Motor neuron (in vitro differentiated cells): ENCODE results near the gene NAV2. TPM values are rescaled to one million over a fixed set of nuclear protein-coding genes. Genes with fewer than 3 reads are reported as not detected.

Experiments used
- ATAC-seq, 8 experiments: fragments of 200-7000 bp; cut with Tn5 transposase; replicated peaks in 6 of 8; 2 replicates each; pipeline ENCODE4 v1.8.0; 2021; ENCODE audit warnings: mild to moderate bottlenecking in 8 of 8, moderate library complexity in 8 of 8
- H3K27ac ChIP-seq, 2 donors: fragments of 250-450 bp; sonication (Bioruptor Pico); 2 replicates each; pipeline ENCODE4 v1.9.0; 2021; ENCODE audit warnings: antibody characterized with exemption in 2 of 2, mild to moderate bottlenecking in 2 of 2, moderate library complexity in 1 of 2
- H3K4me1 ChIP-seq, 2 donors: fragments of 250-450 bp; sonication (Bioruptor Pico); replicated peaks in 1 of 2; 2 replicates each; pipeline ENCODE4 v1.6.1; 2021; ENCODE audit warnings: antibody characterized with exemption in 2 of 2, mild to moderate bottlenecking in 2 of 2, moderate library complexity in 1 of 2
- H3K4me3 ChIP-seq, 5 donors: fragments of 250-450 bp; sonication (Bioruptor Pico); 2 replicates each; pipeline ENCODE4 v1.9.0; 2021; ENCODE audit warnings: antibody characterized with exemption in 5 of 5, mild to moderate bottlenecking in 5 of 5, moderate library complexity in 4 of 5
- WGBS, 10 experiments: fragments of 450-650 bp; shearing (Covaris generic); methylation state at CpG; one replicate each; pipeline ENCODE4 v1.0.0; 2022; 5-methylcytosine and 5-hydroxymethylcytosine counted together
- in situ Hi-C, 9 experiments: fragments of 400-800 bp; cut with MboI; loops; one replicate each; pipeline ENCODE4 v1.15.0; 2021; ENCODE audit warnings: low sequenced_read_pairs in 9 of 9, low pct_unique_long_range_greater_than_20kb in 2 of 9; ENCODE audit not compliant: unreplicated experiment in 9 of 9
- total RNA-seq, 8 experiments: library from RNA; unstranded; fragments of 300-600 nt; gene quantifications; 2 replicates each; pipeline versions ENCODE4 v1.2.3 to v1.2.4, GENCODE V29; 2022

NAV2 gene
- total RNA-seq, 8 experiments from 2014 or later = 0.54 to 23.0 (median 8.1) TPM

DNA sequence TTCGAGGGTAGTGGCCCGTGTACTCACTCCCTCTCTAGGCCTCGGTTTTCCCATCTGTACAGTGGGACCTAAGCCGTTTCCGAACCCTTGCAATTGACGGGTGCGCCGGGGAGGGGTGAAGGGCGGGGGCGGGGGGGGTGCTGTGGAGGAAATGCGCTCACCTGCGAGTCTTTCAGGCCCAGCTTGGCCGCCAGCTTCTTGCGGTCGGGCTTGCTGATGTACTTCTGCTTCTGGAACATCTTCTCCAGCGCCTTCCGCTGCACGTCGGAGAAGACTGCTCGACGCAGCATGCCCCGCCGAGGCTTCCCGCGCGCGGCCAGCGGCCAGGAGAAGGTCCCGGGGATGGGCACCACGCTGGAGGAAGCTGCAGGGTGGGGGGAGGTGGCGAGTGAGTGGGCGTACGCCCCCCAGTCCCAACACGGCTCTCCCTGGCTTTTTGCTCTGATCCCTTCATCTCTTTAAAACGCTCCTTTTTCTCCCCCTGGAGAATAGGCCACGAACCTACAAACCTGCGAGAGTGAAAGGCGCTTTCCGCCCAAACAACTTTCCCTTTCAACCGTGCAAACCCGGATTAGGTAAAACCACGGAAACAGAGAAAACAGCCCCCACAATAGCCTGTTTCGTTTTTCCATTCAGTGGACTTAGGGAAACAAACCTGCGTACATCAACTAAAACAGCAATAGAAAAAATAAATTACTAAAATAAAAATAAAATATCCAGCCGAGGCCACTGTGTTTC lies 444.4 kb downstream of the NAV2 start:
- no peak overlapping the region for H3K4me3 ChIP-seq
- peaks cover 0 to 6% of the 10 kb centered on the region in 2 donors for H3K4me1 ChIP-seq
- H3K27ac ChIP-seq = no peak overlapping the region
- no peak for ATAC-seq
- 0 to 11% (median 4%) methylated on average over 3 to 13 of the region's 45 CpGs; no CpG with 5 or more reads in 2 of the 10 experiments for WGBS, 10 experiments
- in situ Hi-C loops = loop anchor here in 1 of 9 experiments (25.0 kb wide), 1 partner anchor 180 kb away; no protein-coding TSS in a partner anchor

DNA sequence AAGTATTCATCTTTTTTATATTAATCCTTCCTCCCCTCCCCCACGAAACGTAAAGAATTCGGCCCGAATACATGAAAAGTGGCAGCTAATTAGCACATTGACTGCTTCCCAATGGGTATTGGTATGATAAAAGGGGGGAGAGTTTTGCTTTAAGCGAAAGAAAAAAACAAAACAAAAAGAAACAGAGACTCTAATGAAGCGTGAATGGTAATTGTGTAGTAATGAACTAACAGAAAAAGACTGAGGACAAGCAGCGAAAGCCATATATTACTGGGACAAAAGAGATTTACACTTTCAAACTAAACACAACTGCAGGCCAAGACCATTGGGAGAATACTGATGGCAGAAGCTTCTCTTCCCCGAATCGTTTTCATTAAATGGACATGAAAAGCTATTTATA lies 445.1 kb downstream of the NAV2 start:
- H3K4me3 ChIP-seq = no peak overlapping the region
- ATAC-seq = peak in 3 of 8 experiments; percentile 18 to 57 (median 54)
- peaks cover 0 to 6% of the 10 kb centered on the region in 2 donors for H3K4me1 ChIP-seq
- in situ Hi-C loops = loop anchor here in 1 of 9 experiments (25.0 kb wide), 1 partner anchor 180 kb away; no protein-coding TSS in a partner anchor
- 0 to 14% (median 4%) methylated on average over 1 to 9 of the region's 9 CpGs for WGBS, 10 experiments
- no peak overlapping the region for H3K27ac ChIP-seq

DNA sequence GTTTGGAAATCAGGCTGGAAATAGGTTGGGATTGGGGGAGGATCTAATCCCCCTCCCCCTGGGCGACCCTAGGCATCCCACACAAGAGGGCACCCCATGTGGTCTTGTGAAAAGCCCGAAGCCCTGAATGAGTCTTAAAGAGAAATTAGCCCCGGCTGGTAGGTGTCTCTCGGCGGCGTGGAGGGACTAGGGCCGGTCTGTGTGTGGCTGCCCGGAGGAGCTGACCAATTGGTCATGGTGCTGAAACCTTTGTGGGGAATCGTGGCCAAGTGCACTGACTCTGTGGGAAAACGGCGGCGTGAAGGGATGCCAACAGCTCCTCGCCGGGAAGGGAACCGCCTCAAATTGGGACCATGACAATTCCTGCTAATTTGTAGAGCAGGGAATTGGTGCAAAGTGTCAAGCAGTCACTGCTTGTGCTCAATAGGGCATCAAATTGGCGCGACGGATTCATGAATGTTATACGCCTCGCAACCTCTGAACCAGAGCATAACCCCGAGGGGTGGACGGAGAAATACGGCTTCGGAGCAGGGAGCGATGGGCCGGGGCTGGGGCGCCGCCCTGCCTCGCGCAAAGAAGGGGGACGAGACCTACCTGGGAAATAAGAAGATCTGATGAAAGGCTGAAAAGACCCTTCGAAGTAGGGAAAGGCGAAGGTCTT lies 446.1 kb downstream of the NAV2 start:
- in situ Hi-C loops = loop anchor here in 1 of 9 experiments (25.0 kb wide), 1 partner anchor 179 kb away; no protein-coding TSS in a partner anchor
- WGBS, 10 experiments = 0 to 20% (median 4%) methylated on average over 3 to 20 of the region's 33 CpGs; no CpG with 5 or more reads in 3 of the 10 experiments
- peaks cover 8 to 15% of the 10 kb centered on the region in 2 donors for H3K4me1 ChIP-seq
- ATAC-seq = peak; percentile 64 to 93 (median 74)
- no peak overlapping the region for H3K27ac ChIP-seq
- H3K4me3 ChIP-seq = no peak overlapping the region

DNA sequence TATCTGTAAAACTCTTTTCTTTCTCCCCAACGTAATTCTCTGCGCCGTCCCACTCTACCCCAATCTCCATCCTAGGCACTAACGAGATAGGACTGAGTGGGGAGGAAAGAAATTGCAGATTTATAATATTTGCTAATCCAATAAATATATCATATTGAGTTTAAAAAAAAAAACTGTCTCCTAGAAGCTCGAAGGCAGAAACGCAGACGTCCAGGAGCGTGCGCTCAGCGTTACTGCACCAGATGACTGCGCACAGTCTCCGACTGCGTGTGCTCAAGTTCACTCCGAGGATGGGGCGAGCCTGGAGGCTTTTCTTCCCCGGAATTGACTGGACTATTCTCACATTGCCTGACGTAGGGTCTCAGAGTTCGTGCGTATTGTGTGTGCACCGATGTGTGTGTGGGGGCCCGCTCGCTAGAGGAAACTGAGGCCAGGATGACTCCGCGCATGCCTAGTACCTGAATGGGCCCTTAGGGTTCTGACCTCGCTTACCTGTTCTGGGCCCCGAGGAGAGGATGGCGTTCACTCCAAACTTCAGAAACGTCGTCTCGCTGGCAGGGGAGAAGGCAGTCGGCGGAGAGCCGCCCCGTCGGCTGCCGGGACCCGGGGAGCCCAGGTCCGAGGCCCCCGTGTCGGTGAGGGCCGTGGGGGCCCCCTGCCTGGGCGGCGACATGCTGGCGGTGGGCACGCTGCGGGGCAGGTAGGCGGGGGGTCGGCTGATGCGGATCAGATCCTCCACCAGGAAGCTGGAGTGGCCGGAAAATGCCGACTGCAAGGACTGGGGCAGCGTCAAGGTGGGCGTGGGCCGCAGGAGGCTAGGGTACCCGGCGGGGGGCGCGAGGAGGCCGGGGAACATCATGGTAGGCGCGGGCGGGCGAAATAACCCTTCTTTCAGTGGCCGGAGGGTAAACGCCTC lies 447.1 kb downstream of the NAV2 start:
- WGBS, 10 experiments = 0 to 14% (median 4%) methylated on average over 1 to 19 of the region's 65 CpGs; no CpG with 5 or more reads in 3 of the 10 experiments
- ATAC-seq = no peak
- Histone ChIP-seq H3K4me3 (no peak overlapping the region), H3K4me1 (peaks cover 8 to 18% of the 10 kb centered on the region in 2 donors), H3K27ac (no peak overlapping the region)
- in situ Hi-C loops = loop anchor here in 1 of 9 experiments (25.0 kb wide), 1 partner anchor 178 kb away; no protein-coding TSS in a partner anchor

DNA sequence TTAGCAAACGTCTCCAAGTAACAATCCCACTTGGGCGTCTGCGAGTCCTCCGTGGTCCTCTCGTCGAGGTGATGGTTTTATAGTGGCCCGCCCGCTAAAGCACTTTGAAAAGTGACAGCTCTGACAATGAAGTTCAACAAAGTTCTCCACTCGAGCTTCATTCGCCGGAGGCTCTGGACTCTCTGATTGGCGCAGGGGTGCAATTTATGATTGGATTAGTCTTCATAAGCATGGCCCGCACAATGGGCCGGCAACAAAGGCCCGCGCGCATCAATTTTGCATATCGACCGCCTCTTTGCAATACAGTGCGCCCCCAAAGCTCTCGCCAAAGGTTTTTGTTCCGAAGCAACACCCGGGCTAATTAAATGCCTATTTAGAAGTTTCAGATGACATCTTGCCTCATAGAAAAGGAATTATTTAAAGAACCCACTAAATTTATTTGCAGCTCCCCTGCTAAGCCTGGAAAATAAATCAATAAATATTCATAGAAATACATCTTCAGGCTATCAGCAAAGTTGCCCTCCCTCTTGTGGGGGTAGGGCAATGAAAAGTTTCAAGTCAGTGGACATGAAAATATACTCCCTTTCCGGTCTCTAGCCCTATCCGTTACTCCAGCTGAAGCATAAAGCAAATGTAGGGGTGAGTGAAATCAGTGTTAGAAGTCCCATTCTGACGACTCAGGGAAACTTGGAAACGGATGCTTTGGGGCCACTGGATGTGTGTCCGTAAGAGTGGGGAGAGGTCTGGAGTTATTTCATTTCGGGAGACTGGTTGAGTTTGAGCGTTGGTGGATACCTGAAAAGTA lies 448.0 kb downstream of the NAV2 start, which contains the start of gene DBX1:
Gene DBX1, minus strand, starts transcription at position 51 of the 805 bp plus-strand sequence. CDS start 151 bp downstream, outside the sequence.
- ATAC-seq = no peak
- no peak within 1 kb of the TSS for H3K27ac ChIP-seq
- no peak within 1 kb of the TSS for H3K4me3 ChIP-seq
- WGBS, 10 experiments = 0 to 13% (median 4%) methylated on average over 1 to 16 of the region's 30 CpGs
- in situ Hi-C loops = loop anchor here in 1 of 9 experiments (25.0 kb wide), 1 partner anchor 177 kb away; no protein-coding TSS in a partner anchor
- peaks cover 8 to 18% of the 10 kb centered on the region in 2 donors for H3K4me1 ChIP-seq

DNA sequence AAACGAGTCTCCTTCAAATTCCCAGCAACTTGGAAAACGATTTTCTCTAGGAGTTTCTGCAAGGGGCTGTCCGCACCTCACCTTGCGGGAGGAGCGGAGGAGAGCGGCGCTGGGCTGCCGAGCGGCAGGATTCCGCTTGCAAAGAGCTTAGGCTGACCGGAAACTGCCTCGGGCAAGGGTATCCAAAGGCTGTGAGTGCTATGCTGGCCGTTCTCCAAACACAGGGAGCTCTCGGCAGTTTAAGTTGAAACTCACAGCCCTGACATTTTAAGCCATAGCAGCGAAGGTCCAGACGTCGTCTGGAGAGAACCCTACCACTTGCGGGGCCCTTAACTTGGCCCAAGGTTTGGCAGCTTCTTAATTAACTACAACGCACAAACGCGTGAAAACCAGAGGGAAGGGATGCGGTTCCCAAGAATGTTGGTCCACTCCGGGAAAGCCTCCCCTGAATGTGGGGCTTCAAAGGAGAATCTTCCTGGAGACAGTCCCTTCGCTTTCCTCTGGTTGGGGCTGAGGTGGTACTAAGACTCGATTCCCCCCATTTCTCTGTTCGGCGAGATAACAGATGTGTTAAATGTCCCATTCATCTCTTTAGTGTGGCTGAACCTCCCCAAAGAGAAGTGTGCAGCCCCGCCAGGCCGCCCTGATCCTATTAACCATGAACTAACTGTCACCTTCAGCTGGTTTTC lies 448.7 kb downstream of the NAV2 start:
- in situ Hi-C loops = loop anchor here in 1 of 9 experiments (25.0 kb wide), 1 partner anchor 176 kb away; no protein-coding TSS in a partner anchor
- 0 to 32% (median 2%) methylated on average over 1 to 20 of the region's 29 CpGs; no CpG with 5 or more reads in 1 of the 10 experiments for WGBS, 10 experiments
- no peak overlapping the region for H3K4me3 ChIP-seq
- ATAC-seq = peak in 1 of 8 experiments; percentile 23
- H3K27ac ChIP-seq = no peak overlapping the region
- peaks cover 8 to 18% of the 10 kb centered on the region in 2 donors for H3K4me1 ChIP-seq

DNA sequence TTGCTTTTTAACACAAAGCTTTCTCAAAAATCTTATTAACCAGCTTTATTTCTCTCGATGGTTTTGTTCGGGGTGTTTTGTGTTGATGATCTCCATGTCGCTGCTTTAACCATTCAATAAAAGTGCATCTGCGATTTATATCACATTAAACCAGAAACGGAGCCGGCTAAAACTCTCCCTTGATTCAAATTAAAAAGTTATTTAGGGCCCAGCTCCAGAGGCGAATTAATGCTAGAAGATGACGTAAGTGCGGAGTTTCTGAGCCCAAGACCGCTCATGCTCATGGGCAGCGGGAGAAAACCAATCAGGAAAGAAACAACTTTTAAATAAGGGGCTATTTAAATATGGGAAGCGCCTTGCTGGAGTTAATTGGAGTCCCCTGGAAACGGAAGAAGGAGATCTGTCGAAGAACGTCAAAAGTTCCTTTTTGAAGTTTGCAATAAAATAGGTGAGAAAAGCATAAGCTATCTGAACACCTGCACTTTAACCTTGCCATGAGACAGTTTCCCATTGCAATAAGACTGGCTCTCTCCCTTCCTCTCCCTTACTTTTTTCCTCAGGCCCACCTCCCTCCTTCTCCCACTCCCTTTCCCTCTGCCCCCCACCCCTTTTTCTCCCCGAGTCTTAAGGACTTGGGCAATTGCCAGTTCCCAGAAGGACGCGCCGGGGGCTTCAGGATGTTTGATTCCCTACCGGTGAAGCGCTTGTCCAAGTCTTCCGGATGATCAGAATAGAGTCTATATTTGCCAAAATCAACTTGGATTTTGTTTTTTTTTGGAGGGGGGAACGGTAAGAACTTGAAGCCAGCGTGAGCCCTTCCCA lies 449.5 kb downstream of the NAV2 start:
- Histone ChIP-seq H3K4me3 (no peak overlapping the region), H3K4me1 (peaks cover 8 to 18% of the 10 kb centered on the region in 2 donors), H3K27ac (no peak overlapping the region)
- in situ Hi-C loops = loop anchor here in 1 of 9 experiments (25.0 kb wide), 1 partner anchor 175 kb away; no protein-coding TSS in a partner anchor
- WGBS, 10 experiments = 0 to 26% (median 5%) methylated on average over 4 to 16 of the region's 24 CpGs
- ATAC-seq = no peak

DNA sequence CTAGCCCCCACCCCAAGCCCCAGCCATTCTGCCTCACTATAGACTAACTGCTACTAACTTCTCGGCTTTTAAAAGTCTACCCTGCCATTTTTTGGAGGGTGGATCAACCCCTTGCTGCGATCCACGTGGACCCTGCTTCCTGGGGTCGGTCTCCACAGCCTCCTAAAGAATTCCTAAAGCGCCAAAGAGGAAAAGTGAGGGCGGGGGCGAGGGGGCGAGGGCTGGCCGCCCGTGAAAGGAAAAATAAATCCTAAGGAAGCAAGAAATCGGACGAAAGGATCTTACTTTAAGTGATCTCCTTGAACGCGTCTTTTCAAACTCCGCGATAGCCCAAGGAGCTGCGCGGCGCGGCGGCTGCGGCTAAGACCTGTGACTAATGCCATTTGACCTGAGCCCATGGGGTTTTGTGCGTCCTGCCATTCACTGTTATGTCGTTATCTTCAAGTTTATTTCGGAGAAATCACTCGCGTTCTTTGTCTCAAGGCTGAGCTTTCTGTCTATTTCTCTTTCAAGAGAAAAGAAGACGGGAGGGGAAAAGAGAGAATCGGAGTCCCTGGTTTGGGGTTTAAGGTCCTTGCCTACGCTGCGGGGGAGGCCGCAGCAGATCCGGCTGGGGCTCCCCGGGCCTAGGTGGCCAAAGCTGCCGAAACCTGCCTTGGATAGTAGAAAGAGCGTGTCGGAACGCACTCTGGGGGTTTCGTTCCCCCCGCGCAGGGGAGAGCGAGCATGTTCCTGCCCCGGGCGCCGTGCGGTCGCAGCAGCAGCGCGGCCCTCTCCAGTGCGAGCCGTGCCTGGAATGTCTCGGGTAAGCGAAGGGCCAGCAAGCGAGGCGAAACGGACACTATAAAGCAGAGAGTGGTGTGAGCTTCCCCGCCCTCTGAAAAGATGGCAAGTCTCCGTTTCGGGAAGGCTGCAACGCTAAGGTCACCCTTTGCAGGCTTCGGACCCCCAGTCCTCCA lies 450.5 kb downstream of the NAV2 start:
- WGBS, 10 experiments = 0 to 7% (median 1%) methylated on average over 1 to 37 of the region's 61 CpGs
- Histone ChIP-seq H3K4me1 (peaks cover 8 to 18% of the 10 kb centered on the region in 2 donors), H3K27ac (no peak overlapping the region), H3K4me3 (peak overlapping the region in 4 of 5 donors; percentile 14 to 27 (median 22))
- ATAC-seq = peak; percentile 45 to 87 (median 77)
- in situ Hi-C loops = loop anchor here in 1 of 9 experiments (25.0 kb wide), 1 partner anchor 174 kb away; no protein-coding TSS in a partner anchor

DNA sequence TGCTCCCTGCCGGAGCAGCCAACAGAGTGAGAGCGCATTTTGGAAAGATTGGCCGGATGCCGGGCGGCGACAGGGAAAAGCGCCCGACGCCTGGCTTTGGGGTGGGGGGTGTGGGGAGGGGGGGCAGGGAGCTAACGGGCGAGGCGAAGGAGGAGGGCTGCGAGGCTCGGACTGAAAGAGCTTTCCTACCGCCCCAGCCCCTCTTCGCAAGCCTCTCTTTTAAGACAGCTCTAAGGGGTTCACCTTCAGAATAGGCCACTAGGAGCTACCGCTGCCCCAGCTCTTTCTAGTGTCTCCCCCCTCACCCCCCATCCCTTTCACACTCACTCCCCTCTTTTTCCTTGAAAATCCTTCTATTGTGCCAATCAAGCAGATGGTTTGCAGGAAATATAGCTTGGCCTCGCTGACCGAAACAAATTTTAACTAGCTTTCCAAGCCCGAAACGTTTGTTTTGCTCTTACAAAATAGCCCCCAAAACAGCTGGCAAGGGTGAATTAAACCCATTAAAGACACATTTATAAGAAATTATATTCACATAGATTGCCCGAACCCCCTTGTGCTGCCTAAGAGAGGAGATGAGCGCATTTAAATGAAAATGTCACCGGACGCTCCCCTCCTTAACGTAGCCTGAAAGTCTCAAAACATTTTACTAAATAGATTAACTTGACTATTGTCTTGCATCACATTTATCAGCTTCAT lies 451.3 kb downstream of the NAV2 start:
- H3K4me3 ChIP-seq = peak overlapping the region in 4 of 5 donors; percentile 14 to 27 (median 22)
- 0 to 37% (median 14%) methylated on average over 2 to 8 of the region's 26 CpGs for WGBS, 10 experiments
- no peak overlapping the region for H3K27ac ChIP-seq
- in situ Hi-C loops = loop anchor here in 1 of 9 experiments (25.0 kb wide), 1 partner anchor 173 kb away; no protein-coding TSS in a partner anchor
- peaks cover 8 to 18% of the 10 kb centered on the region in 2 donors for H3K4me1 ChIP-seq
- ATAC-seq = peak in 4 of 8 experiments; percentile 16 to 28 (median 23)
